ENCODE results near the gene EXD3. TPM values are rescaled to one million over a fixed set of nuclear protein-coding genes. Genes with fewer than 3 reads are reported as not detected.
A peak's percentile ranks its signal among the peaks of the same experiment; 100 is the strongest.

The EXD3 gene
- total and polyA plus RNA-seq, 2 of the 4 experiments (the other 2 are of a cell fraction): 1.1 to 7.4 TPM

DNA sequence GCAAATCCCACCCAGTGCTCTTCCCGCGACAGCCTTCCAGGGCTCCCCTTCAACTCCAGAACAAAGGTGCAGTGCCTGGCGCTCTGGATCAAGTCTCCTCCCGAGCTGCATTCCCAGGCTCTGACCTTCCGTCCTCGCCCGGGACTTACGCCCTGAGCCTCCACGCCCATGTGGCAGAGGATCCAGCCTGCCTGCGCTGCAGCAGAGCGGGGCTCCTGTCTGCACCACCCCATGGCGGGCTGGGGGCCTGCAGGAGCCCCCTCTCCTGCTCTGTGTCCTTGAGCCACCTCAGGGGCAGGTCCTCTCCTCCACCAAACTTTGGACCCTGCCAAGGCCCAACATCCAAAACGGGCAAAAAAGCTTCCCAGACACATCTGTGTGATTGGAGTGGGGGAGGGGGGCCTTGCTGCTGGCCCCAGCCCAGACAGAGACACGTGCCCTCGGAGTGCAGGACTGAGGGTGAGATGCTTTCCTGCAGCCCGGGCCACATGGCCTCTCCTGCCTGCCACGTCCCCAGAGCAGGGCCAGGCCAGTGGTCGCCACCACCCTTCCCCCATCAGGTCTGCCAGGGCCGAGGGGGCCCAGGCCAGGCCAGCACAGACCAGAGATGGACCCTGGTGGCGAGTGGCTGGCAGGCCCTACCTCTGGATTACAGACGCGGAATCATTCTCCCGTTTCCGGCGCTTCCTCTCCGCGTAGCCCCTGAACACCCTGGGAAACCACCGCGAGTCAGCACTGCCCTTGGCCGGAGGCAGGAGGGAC, 31.8 kb upstream of the EXD3 start:
- no peak overlapping the region for H3K56ac ChIP-seq (ENCODE audit: extremely low read depth, insufficient read depth, low read length)
- H4K91ac ChIP-seq (ENCODE audit: insufficient read depth, low read depth, low read length): no peak overlapping the region
- POLR2A ChIA-PET (ENCODE audit: unreplicated experiment): no interaction called here
- peaks cover 35% of the 10 kb centered on the region for H3K36me3 ChIP-seq (ENCODE audit: control insufficient read depth, insufficient read depth, low read length)
- CTCF ChIA-PET: no interaction called here
- peaks cover 37% of the 10 kb centered on the region for H4K20me1 ChIP-seq (ENCODE audit: insufficient read depth, low read length)
- H2BK15ac ChIP-seq (ENCODE audit: low read depth, low read length): no peak overlapping the region
- H3K9me3 ChIP-seq (ENCODE audit: control insufficient read depth, insufficient read depth, low read length): no peaks in the 10 kb centered on the region
- H3K4ac ChIP-seq (ENCODE audit: low read depth, low read length): no peak overlapping the region
- peak overlapping the region; percentile 63 for H2AFZ ChIP-seq (replicated peaks; ENCODE audit: low read length, poor library complexity)
- H3K27me3 ChIP-seq (ENCODE audit: control insufficient read depth, insufficient read depth, low read length): no peaks in the 10 kb centered on the region
- intact Hi-C loops (cut with micrococcal nuclease) (no loop called here), dilution Hi-C loops (cut with HindIII; ENCODE audit: low sequenced_read_pairs, unreplicated experiment) (no loop called here), in situ Hi-C loops (cut with MboI; ENCODE audit: low sequenced_read_pairs) (no loop called here)
- no peak overlapping the region for H2BK120ac ChIP-seq (ENCODE audit: low read depth, low read length)
- H3K14ac ChIP-seq (replicated peaks; ENCODE audit: low read depth, low read length): no peak overlapping the region
- H3K79me1 ChIP-seq (ENCODE audit: low read depth in 1 of 2, low read length in 2 of 2): peaks cover 6 to 42% of the 10 kb centered on the region in 2 experiments; a peak in 3 of 4 replicates
- no peak overlapping the region for H3K9ac ChIP-seq (ENCODE audit: low read depth, low read length)
- no peaks in the 10 kb centered on the region for H3K9me1 ChIP-seq (ENCODE audit: insufficient read depth, low read length)
- ATAC-seq (ENCODE audit: low read depth): no peak
- no peak overlapping the region for H3K27ac ChIP-seq (ENCODE audit: insufficient read depth, low read length)
- no peak for TF ChIP-seq RCOR1 (IDR thresholded peaks at IDR 0.05; ENCODE audit: insufficient replicate concordance, low read length)
- no peak for TF ChIP-seq CEBPB (IDR thresholded peaks at IDR 0.05; ENCODE audit: low read depth, low read length)
- TF ChIP-seq USF2 (IDR thresholded peaks at IDR 0.05; ENCODE audit: low read depth, low read length): peak; percentile 17; the same call in 1 of the 2 replicates
- peak overlapping the region; percentile 70 for H2AK9ac ChIP-seq (replicated peaks; ENCODE audit: low read depth, low read length, poor library complexity)
- no peak overlapping the region for H2BK5ac ChIP-seq (ENCODE audit: low read depth, low read length, poor library complexity, severe bottlenecking)
- H3K4me1 ChIP-seq (ENCODE audit: control insufficient read depth, insufficient read depth, low read length): peaks cover 24% of the 10 kb centered on the region
- peak overlapping the region in 1 of 2 experiments; percentile 2; a peak in 1 of 4 replicates for H4K8ac ChIP-seq (ENCODE audit: low read depth in 2 of 2, low read length in 2 of 2)
- H3K4me2 ChIP-seq (ENCODE audit: low read depth, low read length): no peak overlapping the region; the same call in 1 of the 2 replicates
- H3K4me3 ChIP-seq (ENCODE audit: insufficient read depth, low read depth, low read length): no peak overlapping the region
- no peak overlapping the region for H4K5ac ChIP-seq (ENCODE audit: low read depth, low read length)
- WGBS, 2 experiments (ENCODE audit: extremely low coverage in 2 of 2, insufficient read length in 1 of 2): 82% methylated on average over 12 of the region's 30 CpGs; no CpG with 5 or more reads in 1 of the 2 experiments
- BruUV-seq (replicated peaks): no TSS peak
- H2AK5ac ChIP-seq (ENCODE audit: low read depth, low read length): peak overlapping the region; percentile 50
- DNase-seq: no peak
- H2BK20ac ChIP-seq (ENCODE audit: low read depth, low read length): no peak overlapping the region
- no peak overlapping the region for H3K23ac ChIP-seq (ENCODE audit: low read depth, low read length)
- H3K18ac ChIP-seq (ENCODE audit: low read depth, low read length): no peak overlapping the region

Data from IMR-90 (cell line).